ENCODE measurements around the gene RHCE. TPM values are rescaled to one million over a fixed set of nuclear protein-coding genes. Genes with fewer than 3 reads are reported as not detected.
"Not testable (repeated sequence)": the region's sequence is repeated elsewhere in the genome, so short reads cannot be mapped to it uniquely, and the experiment has no call there.

The RHCE gene
- total and polyA plus RNA-seq, 11 donors: 0.24 to 2.0 (median 0.69) TPM; not detected in 1

DNA sequence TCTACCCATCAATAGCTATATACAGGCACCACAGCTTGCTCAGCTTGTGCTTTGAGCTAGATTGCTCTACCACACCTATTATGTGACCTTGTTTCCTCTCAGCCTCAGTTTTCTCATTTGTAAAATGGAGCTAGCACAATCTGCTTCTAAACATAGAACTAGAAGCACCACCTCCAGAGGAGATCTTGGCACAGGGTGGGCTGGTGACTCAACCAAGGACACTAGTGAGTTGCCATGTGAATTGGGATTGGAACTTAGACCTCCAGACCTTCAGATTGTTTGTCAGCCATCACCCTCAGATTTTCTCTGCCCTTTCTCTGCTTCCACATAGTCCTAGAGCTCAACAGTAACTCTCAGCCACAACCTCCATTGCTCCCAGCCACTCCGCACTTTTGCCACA lies 7.1 kb upstream of the RHCE start:
- Histone ChIP-seq H3K4me1 (peaks cover 0 to 17% (median 12%) of the 10 kb centered on the region in 12 donors), H3K36me3 (no peaks in the 10 kb centered on the region), H3K27ac (no peak overlapping the region), H3K9me3 (no peaks in the 10 kb centered on the region), H3K27me3 (no peaks in the 10 kb centered on the region), H3K4me3 (no peak overlapping the region)
- TF ChIP-seq, protein P1, sequence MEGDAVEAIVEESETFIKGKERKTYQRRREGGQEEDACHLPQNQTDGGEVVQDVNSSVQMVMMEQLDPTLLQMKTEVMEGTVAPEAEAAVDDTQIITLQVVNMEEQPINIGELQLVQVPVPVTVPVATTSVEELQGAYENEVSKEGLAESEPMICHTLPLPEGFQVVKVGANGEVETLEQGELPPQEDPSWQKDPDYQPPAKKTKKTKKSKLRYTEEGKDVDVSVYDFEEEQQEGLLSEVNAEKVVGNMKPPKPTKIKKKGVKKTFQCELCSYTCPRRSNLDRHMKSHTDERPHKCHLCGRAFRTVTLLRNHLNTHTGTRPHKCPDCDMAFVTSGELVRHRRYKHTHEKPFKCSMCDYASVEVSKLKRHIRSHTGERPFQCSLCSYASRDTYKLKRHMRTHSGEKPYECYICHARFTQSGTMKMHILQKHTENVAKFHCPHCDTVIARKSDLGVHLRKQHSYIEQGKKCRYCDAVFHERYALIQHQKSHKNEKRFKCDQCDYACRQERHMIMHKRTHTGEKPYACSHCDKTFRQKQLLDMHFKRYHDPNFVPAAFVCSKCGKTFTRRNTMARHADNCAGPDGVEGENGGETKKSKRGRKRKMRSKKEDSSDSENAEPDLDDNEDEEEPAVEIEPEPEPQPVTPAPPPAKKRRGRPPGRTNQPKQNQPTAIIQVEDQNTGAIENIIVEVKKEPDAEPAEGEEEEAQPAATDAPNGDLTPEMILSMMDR (IDR thresholded peaks at IDR 0.05): no peak
- TF ChIP-seq POLR2A (IDR thresholded peaks at IDR 0.05): no peak
- ATAC-seq (no peak), DNase-seq (no peak)
- intact Hi-C loops (cut with DNase I): loop anchor here in 2 of 10 donors (10.0 kb wide), 2 partner anchors 187 to 377 kb away; partner anchors contain the start of genes MAN1C1 (in 1 of the 2) and SELENON (in 1 of the 2)
- WGBS, 4 donors: 94 to 100% (median 99%) methylated on average over 1 of the region's 1 CpG

DNA sequence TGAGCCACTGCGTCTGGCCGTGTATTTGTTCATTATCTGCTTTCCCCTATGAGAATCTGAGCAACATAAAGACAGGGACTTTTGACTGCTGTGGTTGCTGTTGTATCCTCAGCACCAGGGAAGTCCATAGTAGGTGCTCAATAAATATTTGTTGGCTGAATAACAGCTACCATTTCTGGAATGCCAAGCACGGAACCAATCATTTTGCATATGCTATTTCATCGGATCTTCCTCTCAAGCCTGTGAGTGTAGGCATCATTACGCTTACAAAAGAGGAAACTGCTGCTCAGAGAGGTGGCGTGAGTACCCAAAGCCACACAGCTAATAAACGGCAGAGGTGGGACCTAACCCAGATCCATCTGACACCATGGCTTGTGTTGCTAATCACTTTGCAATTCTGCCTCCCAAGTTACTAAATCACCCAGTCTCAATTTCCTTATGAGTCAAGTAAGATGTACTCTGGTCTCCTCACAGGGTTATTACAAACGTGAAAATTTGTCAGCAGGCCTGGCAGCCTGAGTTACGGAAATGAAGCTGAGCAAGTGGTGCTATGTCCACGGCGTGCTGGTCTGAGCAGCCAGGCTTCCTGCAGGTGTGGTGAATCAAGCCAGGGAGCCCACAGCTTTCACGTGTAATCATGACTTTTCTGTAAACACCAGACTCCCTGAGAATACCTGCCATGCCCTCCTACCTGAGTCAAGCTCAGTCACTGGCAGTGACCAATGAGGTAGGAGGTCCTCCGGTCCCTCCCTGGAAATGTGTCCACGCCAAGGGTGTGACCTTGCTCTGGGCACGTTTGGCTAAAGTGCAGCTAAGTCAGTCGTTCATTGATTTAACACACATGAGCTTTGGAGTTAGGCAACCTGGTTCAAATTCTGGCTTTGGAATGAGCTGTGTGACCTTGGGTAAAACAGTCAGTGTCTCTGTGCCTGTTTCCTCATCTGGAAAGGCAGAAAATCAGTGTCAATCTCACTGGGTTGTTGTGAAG lies 4.8 kb upstream of the RHCE start:
- Histone ChIP-seq H3K27ac (no peak overlapping the region), H3K4me1 (peaks cover 0 to 12% (median 5%) of the 10 kb centered on the region in 12 donors), H3K9me3 (no peaks in the 10 kb centered on the region), H3K36me3 (no peaks in the 10 kb centered on the region), H3K27me3 (no peaks in the 10 kb centered on the region), H3K4me3 (no peak overlapping the region)
- DNase-seq: no peak
- intact Hi-C loops (cut with DNase I): loop anchor here in 2 of 10 donors (10.0 kb wide), 2 partner anchors 189 to 379 kb away; partner anchors contain the start of genes MAN1C1 (in 1 of the 2) and SELENON (in 1 of the 2)
- no peak for ATAC-seq
- WGBS, 4 donors: 81 to 88% (median 87%) methylated on average over 16 of the region's 16 CpGs
- TF ChIP-seq, protein P1 (IDR thresholded peaks at IDR 0.05): no peak
- no peak for TF ChIP-seq POLR2A (IDR thresholded peaks at IDR 0.05)

DNA sequence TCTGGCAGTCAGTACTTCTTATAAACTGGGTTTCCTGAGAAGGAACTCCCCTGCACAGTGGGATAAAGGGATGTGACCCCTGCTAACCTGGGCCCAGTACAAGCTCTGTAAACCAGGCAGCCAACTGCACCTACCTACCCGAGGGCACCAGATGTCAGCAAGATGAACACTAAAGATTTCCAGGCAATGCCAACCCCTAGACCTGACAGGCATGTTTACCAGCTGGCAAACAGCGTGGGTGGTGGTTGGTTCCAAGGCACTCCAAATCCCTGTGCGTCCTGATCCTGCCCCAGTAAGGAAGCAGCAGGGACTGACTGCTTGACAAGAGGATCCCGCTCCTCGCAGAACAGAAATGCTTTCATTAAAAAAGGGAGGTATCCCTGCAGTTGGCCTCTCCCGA lies 2.6 kb upstream of the RHCE start:
- not testable (repeated sequence) for DNase-seq, H3K36me3 ChIP-seq, H3K27ac ChIP-seq, H3K4me1 ChIP-seq, ATAC-seq, H3K27me3 ChIP-seq, H3K4me3 ChIP-seq, H3K9me3 ChIP-seq
- WGBS, 4 donors: 82 to 89% (median 84%) methylated on average over 5 to 6 of the region's 6 CpGs
- intact Hi-C loops (cut with DNase I): loop anchor here in 2 of 10 donors (10.0 kb wide), 2 partner anchors 192 to 382 kb away; partner anchors contain the start of genes MAN1C1 (in 1 of the 2) and SELENON (in 1 of the 2)

DNA sequence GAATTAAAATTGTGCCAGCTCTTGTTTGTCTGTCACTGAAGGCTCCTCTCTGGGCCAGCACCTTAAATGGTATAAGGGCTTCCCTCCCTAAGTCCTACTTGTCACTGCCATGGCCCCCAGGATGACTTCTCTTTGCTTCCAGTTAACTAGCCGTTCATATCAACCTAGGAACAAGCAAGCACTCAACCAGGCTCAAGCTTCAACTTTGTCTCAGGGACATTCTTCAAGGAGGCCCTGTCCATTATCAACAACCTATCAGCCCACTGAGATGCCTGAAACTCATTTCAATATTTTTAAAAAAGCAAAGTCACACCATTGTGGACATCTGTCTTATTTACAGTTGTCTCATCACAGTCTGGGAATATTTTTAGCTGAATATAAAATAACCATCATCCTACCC lies 1.3 kb downstream of the RHCE start:
- H3K27me3 ChIP-seq; DNase-seq; ATAC-seq; intact Hi-C loops (cut with DNase I); H3K4me3 ChIP-seq; H3K27ac ChIP-seq; H3K36me3 ChIP-seq; H3K9me3 ChIP-seq; H3K4me1 ChIP-seq: not testable (repeated sequence)
- 88 to 100% (median 96%) methylated on average over 1 of the region's 1 CpG for WGBS, 4 donors

DNA sequence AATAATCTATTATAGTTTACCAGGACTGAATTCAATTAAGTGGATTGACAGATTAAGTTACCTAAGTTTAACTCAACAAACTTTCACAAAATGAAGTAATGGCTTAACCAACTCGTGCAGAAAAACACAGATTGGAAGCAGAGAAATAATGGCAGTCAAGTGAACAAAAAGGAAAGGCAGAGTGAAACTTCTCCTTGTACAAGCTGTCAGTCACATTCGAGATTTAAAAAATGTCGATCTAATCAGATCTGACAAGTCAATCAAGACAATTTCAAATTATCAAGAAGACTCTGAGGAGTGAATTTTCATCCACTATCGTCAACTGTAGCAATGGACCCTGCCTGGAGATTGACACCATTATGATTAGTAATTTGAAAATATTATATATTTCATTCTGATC lies 3.3 kb downstream of the RHCE start:
- H3K9me3 ChIP-seq; ATAC-seq; intact Hi-C loops (cut with DNase I); H3K4me1 ChIP-seq; H3K36me3 ChIP-seq; H3K27me3 ChIP-seq; H3K4me3 ChIP-seq; DNase-seq; H3K27ac ChIP-seq: not testable (repeated sequence)
- WGBS, 4 donors: 80 to 88% (median 85%) methylated on average over 4 of the region's 4 CpGs

DNA sequence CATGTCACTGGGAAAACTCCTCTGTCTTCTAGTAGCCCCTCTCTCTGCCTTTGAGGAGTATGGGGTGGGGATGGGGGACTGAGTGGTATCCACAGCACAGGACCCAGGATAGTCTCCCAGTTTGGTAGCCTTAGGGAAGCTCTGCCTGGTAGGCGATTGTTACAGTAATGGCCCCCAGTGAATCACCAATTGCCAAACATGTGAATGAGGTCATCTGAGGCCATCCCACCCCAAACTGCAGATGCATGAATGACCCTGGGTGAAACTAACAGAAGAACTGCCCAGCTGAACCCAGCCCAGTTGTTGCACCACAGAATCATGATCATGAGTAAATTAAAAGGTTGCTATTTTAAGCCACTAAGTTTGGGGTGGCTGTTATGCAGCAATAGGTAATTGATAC lies 6.0 kb downstream of the RHCE start:
- not testable (repeated sequence) for H3K27me3 ChIP-seq, DNase-seq, ATAC-seq, H3K4me3 ChIP-seq, H3K27ac ChIP-seq, H3K36me3 ChIP-seq, H3K4me1 ChIP-seq, H3K9me3 ChIP-seq
- intact Hi-C loops (cut with DNase I): loop anchor here in 2 of 10 donors (5.0 kb wide), 1 partner anchor 127 kb away; no protein-coding TSS in a partner anchor
- 94 to 100% (median 100%) methylated on average over 1 of the region's 1 CpG; no CpG with 5 or more reads in 1 of the 4 donors for WGBS, 4 donors

DNA sequence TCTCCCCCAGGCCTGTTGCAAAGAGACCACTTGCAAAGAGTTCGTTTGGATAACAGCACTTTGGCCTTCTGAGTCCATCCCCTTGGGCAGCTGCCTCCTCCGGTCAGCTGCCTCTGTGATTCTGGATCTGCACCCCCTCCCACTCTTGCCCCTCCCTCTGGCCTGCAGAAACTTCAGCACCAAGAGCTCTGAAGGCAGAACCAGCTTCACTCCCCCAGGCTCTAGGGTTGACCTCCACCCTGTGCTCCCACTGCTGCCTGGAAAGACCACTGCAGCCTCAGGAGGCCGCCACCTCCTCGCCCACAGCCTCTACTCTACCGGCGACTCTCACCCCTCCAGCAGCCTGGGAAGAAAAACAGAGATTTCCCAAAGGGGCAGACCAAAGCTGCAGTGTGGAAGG lies 6.5 kb downstream of the RHCE start:
- H3K4me1 ChIP-seq, H3K27me3 ChIP-seq, H3K4me3 ChIP-seq, ATAC-seq, H3K36me3 ChIP-seq, DNase-seq, H3K9me3 ChIP-seq, H3K27ac ChIP-seq: not testable (repeated sequence)
- intact Hi-C loops (cut with DNase I): loop anchor here in 2 of 10 donors (5.0 kb wide), 1 partner anchor 127 kb away; no protein-coding TSS in a partner anchor
- 50 to 81% (median 69%) methylated on average over 1 to 6 of the region's 6 CpGs for WGBS, 4 donors

DNA sequence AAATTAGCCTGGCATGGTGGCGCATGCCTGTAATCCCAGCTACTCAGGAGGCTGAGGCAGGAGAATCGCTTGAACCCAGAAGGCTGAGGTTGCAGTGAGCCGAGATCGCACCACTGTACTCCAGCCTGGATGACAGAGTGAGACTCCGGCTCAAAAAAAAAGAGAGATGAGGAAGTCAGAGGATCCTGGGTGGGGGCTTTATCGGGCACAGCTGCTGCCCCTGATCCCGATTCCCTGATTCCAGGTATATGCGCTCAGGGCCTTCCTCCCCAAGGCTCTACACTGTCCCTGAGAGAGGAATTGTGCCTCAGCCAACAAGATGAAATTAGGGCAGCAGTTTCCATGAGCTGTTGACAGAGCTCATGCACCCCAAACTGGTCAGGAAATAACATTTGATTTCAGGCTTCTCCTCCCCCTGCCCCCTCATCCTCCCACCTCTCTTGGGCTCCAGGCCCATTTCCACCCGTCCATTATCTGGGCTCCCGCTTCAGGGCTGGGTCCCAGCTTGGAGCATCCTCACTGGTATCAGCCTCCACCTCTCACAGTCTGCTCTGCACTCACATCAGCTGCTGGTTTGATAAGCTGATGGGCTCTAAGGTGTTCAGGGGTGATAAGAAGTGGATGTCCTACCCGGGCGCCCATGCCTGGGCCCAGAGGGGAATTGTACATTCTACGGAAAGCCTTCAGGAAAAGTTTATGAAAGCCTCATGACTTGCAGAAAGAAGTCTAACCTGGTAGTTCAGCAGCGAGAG lies 7.6 kb downstream of the RHCE start:
- H3K4me1 ChIP-seq, H3K27ac ChIP-seq, H3K4me3 ChIP-seq, H3K9me3 ChIP-seq, DNase-seq, H3K27me3 ChIP-seq, ATAC-seq, H3K36me3 ChIP-seq: not testable (repeated sequence)
- WGBS, 4 donors: 84 to 86% (median 85%) methylated on average over 11 to 13 of the region's 14 CpGs
- intact Hi-C loops (cut with DNase I): loop anchor here in 2 of 10 donors (5.0 kb wide), 1 partner anchor 126 kb away; no protein-coding TSS in a partner anchor

All from heart left ventricle (tissue), 16 donors.